ENCODE measurements around the gene SLC25A10. TPM values are rescaled to one million over a fixed set of nuclear protein-coding genes. Genes with fewer than 3 reads are reported as not detected.
A peak's percentile ranks its signal among the peaks of the same experiment; 100 is the strongest.
"Not testable (repeated sequence)": the region's sequence is repeated elsewhere in the genome, so short reads cannot be mapped to it uniquely, and the experiment has no call there.

SLC25A10 gene
- total RNA-seq, result 10 to 100 TPM; 18.5 to 22.1 TPM

GRCh38 chr17:81711814-81712467, at the start of gene SLC25A10:
Gene SLC25A10 (plus strand): TSS chr17:81712284. CDS start chr17:81712427, 143 bp downstream.
- Mint-ChIP-seq H3K27me3 (no peaks in the 10 kb centered on the region), H3K27ac (peak within 1 kb of the TSS; percentile 64), H3K4me1 (peaks cover 28% of the 10 kb centered on the region), H3K9me3 (no peaks in the 10 kb centered on the region), H3K4me3 (peak within 1 kb of the TSS; percentile 89), H3K36me3 (ENCODE audit: low read depth) (peaks cover 4% of the 10 kb centered on the region)
- peak; percentile 86 for DNase-seq
- CTCF ChIA-PET, result interaction anchor here (0.7 to 1.4 kb wide), 3 partner anchors 29 to 425 kb away, joined by 3 to 5 read pairs (median 3); partner anchors contain the start of gene ARL16
- POLR2A ChIA-PET, result interaction anchor here (0.6 to 3.8 kb wide), 11 partner anchors 9 to 454 kb away, joined by 3 to 30 read pairs (median 4); partner anchors contain the start of genes ARHGDIA, ARL16, HGS and MCRIP1

GRCh38 chr17:81664051-81664470, 48.0 kb upstream of the SLC25A10 start:
- peaks cover 55% of the 10 kb centered on the region for H3K4me1 Mint-ChIP-seq
- H3K36me3 Mint-ChIP-seq (ENCODE audit: low read depth), result peaks cover 34% of the 10 kb centered on the region
- POLR2A ChIA-PET, result interaction anchor here (1.2 to 4.8 kb wide), 4 partner anchors 8 to 112 kb away, joined by 4 to 52 read pairs (median 16); partner anchors contain the start of genes FAAP100, MRPL12, NPLOC4 and PDE6G
- no peak overlapping the region for H3K4me3 Mint-ChIP-seq
- no peak for DNase-seq
- peak overlapping the region; percentile 94 for H3K27ac Mint-ChIP-seq
- no peaks in the 10 kb centered on the region for H3K9me3 Mint-ChIP-seq
- H3K27me3 Mint-ChIP-seq, result no peaks in the 10 kb centered on the region
- CTCF ChIA-PET, result interaction anchor here (0.6 to 1.3 kb wide), 3 partner anchors 8 to 324 kb away, joined by 3 to 5 read pairs (median 3); partner anchors contain the start of gene PDE6G

- peak; percentile 62 for DNase-seq
- H3K27me3 Mint-ChIP-seq, result no peaks in the 10 kb centered on the region
- H3K4me1 Mint-ChIP-seq, result peaks cover 62% of the 10 kb centered on the region
- ChIA-PET POLR2A (interaction anchor here (0.6 to 4.8 kb wide), 16 partner anchors 9 to 358 kb away, joined by 3 to 52 read pairs (median 4); partner anchors contain the start of genes ARL16, HGS, LRRC45 and MCRIP1), CTCF (interaction anchor here (0.7 to 1.1 kb wide), 6 partner anchors 11 to 52 kb away, joined by 3 to 4 read pairs (median 3); partner anchors contain the start of genes ARL16 and HGS)
- peak overlapping the region; percentile 93 for H3K4me3 Mint-ChIP-seq
- peaks cover 45% of the 10 kb centered on the region for H3K36me3 Mint-ChIP-seq (ENCODE audit: low read depth)
- H3K27ac Mint-ChIP-seq, result peak overlapping the region; percentile 94
- no peaks in the 10 kb centered on the region for H3K9me3 Mint-ChIP-seq
Measured at GRCh38 chr17:81665205-81666091, 46.6 kb upstream of the SLC25A10 start.

- Mint-ChIP-seq H3K27me3 (no peaks in the 10 kb centered on the region), H3K4me1 (peaks cover 62% of the 10 kb centered on the region), H3K9me3 (no peaks in the 10 kb centered on the region), H3K36me3 (ENCODE audit: low read depth) (peaks cover 46% of the 10 kb centered on the region), H3K27ac (peak overlapping the region; percentile 94), H3K4me3 (peak overlapping the region; percentile 93)
- ChIA-PET CTCF (interaction anchor here (0.7 to 2.3 kb wide), 7 partner anchors 9 to 53 kb away, joined by 3 to 6 read pairs (median 3); partner anchors contain the start of genes ARL16 and HGS), POLR2A (interaction anchor here (0.7 to 4.8 kb wide), 18 partner anchors 10 to 207 kb away, joined by 3 to 52 read pairs (median 4); partner anchors contain the start of genes ARL16, HGS, MCRIP1 and MRPL12)
- DNase-seq, result no peak
Measured at GRCh38 chr17:81666092-81666341, 46.1 kb upstream of the SLC25A10 start.

- ChIA-PET CTCF (interaction anchor here (1.0 to 2.3 kb wide), 3 partner anchors 9 to 17 kb away, joined by 3 to 6 read pairs (median 6); partner anchors contain the start of genes ARL16 and HGS), POLR2A (interaction anchor here (0.6 to 4.8 kb wide), 16 partner anchors 9 to 296 kb away, joined by 3 to 52 read pairs (median 4); partner anchors contain the start of genes ARL16, HGS, MRPL12 and NPLOC4)
- Mint-ChIP-seq H3K9me3 (no peaks in the 10 kb centered on the region), H3K4me3 (peak within 1 kb of the TSS; percentile 93), H3K36me3 (ENCODE audit: low read depth) (peaks cover 51% of the 10 kb centered on the region), H3K4me1 (peaks cover 62% of the 10 kb centered on the region), H3K27me3 (no peaks in the 10 kb centered on the region), H3K27ac (peak within 1 kb of the TSS; percentile 94)
- peak; percentile 94 for DNase-seq
Measured at GRCh38 chr17:81666342-81667191, 45.5 kb upstream of the SLC25A10 start, which contains the start of the genes CCDC137 and OXLD1. Gene CCDC137 (plus strand): TSS chr17:81666737. CDS start chr17:81666767, 30 bp downstream. Gene OXLD1 (minus strand): TSS chr17:81666605. CDS start chr17:81666577, 28 bp downstream.

- no peak for DNase-seq
- CTCF ChIA-PET, result interaction anchor here (2.3 kb wide), 1 partner anchor 16 kb away, joined by 6 read pairs; the partner anchor contains the start of genes ARL16 and HGS
Measured at GRCh38 chr17:81667754-81668153, 44.3 kb upstream of the SLC25A10 start.

GRCh38 chr17:81672504-81672903, 39.6 kb upstream of the SLC25A10 start:
- H3K27ac Mint-ChIP-seq, result no peak overlapping the region
- H3K27me3 Mint-ChIP-seq, result no peaks in the 10 kb centered on the region
- H3K9me3 Mint-ChIP-seq, result no peaks in the 10 kb centered on the region
- peaks cover 48% of the 10 kb centered on the region for H3K36me3 Mint-ChIP-seq (ENCODE audit: low read depth)
- peaks cover 22% of the 10 kb centered on the region for H3K4me1 Mint-ChIP-seq
- no peak overlapping the region for H3K4me3 Mint-ChIP-seq
- ChIA-PET POLR2A (interaction anchor here (0.7 kb wide), 1 partner anchor 169 kb away, joined by 3 read pairs; no protein-coding TSS in a partner anchor), CTCF (no interaction called here)
- no peak for DNase-seq

More at GRCh38 chr17:81667754-81668153, 44.3 kb upstream of the SLC25A10 start:
- Mint-ChIP-seq H3K27ac (peak overlapping the region; percentile 76), H3K36me3 (ENCODE audit: low read depth) (peaks cover 63% of the 10 kb centered on the region), H3K9me3 (no peaks in the 10 kb centered on the region), H3K4me3 (peak overlapping the region; percentile 93), H3K27me3 (no peaks in the 10 kb centered on the region), H3K4me1 (peaks cover 52% of the 10 kb centered on the region)
- POLR2A ChIA-PET, result interaction anchor here (1.0 to 3.2 kb wide), 6 partner anchors 8 to 309 kb away, joined by 3 to 18 read pairs (median 6); partner anchors contain the start of genes ARL16, HGS and MRPL12

- Mint-ChIP-seq H3K9me3 (no peaks in the 10 kb centered on the region), H3K27me3 (no peaks in the 10 kb centered on the region), H3K4me3 (no peak overlapping the region), H3K27ac (no peak overlapping the region), H3K4me1 (peaks cover 17% of the 10 kb centered on the region), H3K36me3 (ENCODE audit: low read depth) (peaks cover 43% of the 10 kb centered on the region)
- POLR2A ChIA-PET, result interaction anchor here (0.7 kb wide), 1 partner anchor 168 kb away, joined by 3 read pairs; no protein-coding TSS in a partner anchor
- DNase-seq, result no peak
- CTCF ChIA-PET, result no interaction called here
Measured at GRCh38 chr17:81672954-81673353, 39.1 kb upstream of the SLC25A10 start.

- H3K4me3 Mint-ChIP-seq, result no peak overlapping the region
- CTCF ChIA-PET, result interaction anchor here (2.8 kb wide), 1 partner anchor 29 kb away, joined by 18 read pairs; the partner anchor contains the start of gene MRPL12
- DNase-seq, result no peak
- no peaks in the 10 kb centered on the region for H3K27me3 Mint-ChIP-seq
- no peaks in the 10 kb centered on the region for H3K9me3 Mint-ChIP-seq
- H3K36me3 Mint-ChIP-seq (ENCODE audit: low read depth), result peaks cover 38% of the 10 kb centered on the region
- no peak overlapping the region for H3K27ac Mint-ChIP-seq
- peaks cover 11% of the 10 kb centered on the region for H3K4me1 Mint-ChIP-seq
- POLR2A ChIA-PET, result interaction anchor here (0.9 kb wide), 1 partner anchor 10 kb away, joined by 3 read pairs; the partner anchor contains the start of genes ARL16 and HGS
Measured at GRCh38 chr17:81673561-81674258, 38.4 kb upstream of the SLC25A10 start.

GRCh38 chr17:81675515-81676221, 36.4 kb upstream of the SLC25A10 start:
- ChIA-PET POLR2A (interaction anchor here (0.6 to 2.3 kb wide), 5 partner anchors 8 to 36 kb away, joined by 3 to 10 read pairs (median 5); partner anchors contain the start of genes ARL16, CCDC137, HGS and MRPL12), CTCF (interaction anchor here (1.0 to 2.8 kb wide), 6 partner anchors 8 to 55 kb away, joined by 3 to 18 read pairs (median 6); partner anchors contain the start of genes ARL16, CCDC137, HGS and MRPL12)
- not testable (repeated sequence) for H3K4me1 Mint-ChIP-seq, H3K4me3 Mint-ChIP-seq, H3K27me3 Mint-ChIP-seq, H3K27ac Mint-ChIP-seq, H3K9me3 Mint-ChIP-seq
- peak; percentile 42 for DNase-seq
- peaks cover 30% of the 10 kb centered on the region for H3K36me3 Mint-ChIP-seq (ENCODE audit: low read depth)

Data from activated CD4-positive, alpha-beta memory T cell treated with anti-CD3 and anti-CD28 coated beads, Interleukin-2, amount 10 ng/mL, durations not matched to agents 7 days and 5 days (primary cell).